Loucy (cell line): Measurements from ENCODE around the gene ZC2HC1B.

Experiments used
- H2AFZ ChIP-seq: fragments of 200-600 bp; sonication (generic); 2 replicates; pipeline ENCODE4 v1.6.0; 2016; ENCODE audit warnings: antibody characterized with exemption, mild to moderate bottlenecking, low read length, moderate library complexity
- H3F3A ChIP-seq: fragments of 200-600 bp; 2 replicates; pipeline ENCODE4 v1.6.0; 2016; ENCODE audit warnings: antibody characterized with exemption, low read depth, mild to moderate bottlenecking
- H3K27me3 ChIP-seq: fragments of 200-600 bp; sonication (generic); 2 replicates; pipeline ENCODE4 v1.6.1; 2014; ENCODE audit warnings: low read length, mild to moderate bottlenecking; ENCODE audit not compliant: insufficient read depth, poor library complexity, severe bottlenecking
- H3K36me3 ChIP-seq: fragments of 200-600 bp; sonication (generic); 2 replicates; pipeline ENCODE4 v1.6.1; 2016; ENCODE audit warnings: low read length; ENCODE audit not compliant: insufficient read depth
- H3K4me1 ChIP-seq: fragments of 200-600 bp; sonication (generic); 2 replicates; pipeline ENCODE4 v1.5.1; 2014; ENCODE audit warnings: low read length, mild to moderate bottlenecking; ENCODE audit not compliant: insufficient read depth, poor library complexity, severe bottlenecking
- H3K4me2 ChIP-seq: fragments of 200-600 bp; sonication (generic); 2 replicates; pipeline ENCODE4 v1.6.0; 2014; ENCODE audit warnings: antibody characterized with exemption, low read length, low read depth, mild to moderate bottlenecking; ENCODE audit not compliant: poor library complexity, severe bottlenecking
- H3K4me3 ChIP-seq: fragments of 200-600 bp; sonication (generic); 2 replicates; pipeline ENCODE4 v1.5.1; 2014; ENCODE audit warnings: low read length, mild to moderate bottlenecking, mixed read lengths; ENCODE audit not compliant: poor library complexity, severe bottlenecking
- H3K79me2 ChIP-seq: fragments of 200-600 bp; sonication (generic); 2 replicates; pipeline ENCODE4 v1.6.1; 2014; ENCODE audit warnings: low read length; ENCODE audit not compliant: insufficient read depth
- H3K9ac ChIP-seq: fragments of 200-600 bp; sonication (generic); 2 replicates; pipeline ENCODE4 v1.6.0; 2014; ENCODE audit warnings: mild to moderate bottlenecking, low read depth, low read length, moderate library complexity; ENCODE audit not compliant: poor library complexity, severe bottlenecking
- H3K9me2 ChIP-seq: fragments of 200-600 bp; sonication (generic); replicated peaks from 2 replicates; pipeline ENCODE4 v1.6.1; 2016; ENCODE audit warnings: low read depth, low read length, mixed read lengths
- H3K9me3 ChIP-seq: fragments of 200-600 bp; sonication (generic); 2 replicates; pipeline ENCODE4 v1.6.1; 2014; ENCODE audit warnings: mild to moderate bottlenecking, antibody characterized with exemption, low read length, low read depth; ENCODE audit not compliant: insufficient read depth
- H4K20me1 ChIP-seq: fragments of 200-600 bp; sonication (generic); 2 replicates; pipeline ENCODE4 v1.6.0; 2014; ENCODE audit warnings: antibody characterized with exemption, low read length, mild to moderate bottlenecking; ENCODE audit not compliant: insufficient read depth, poor library complexity, severe bottlenecking
- CTCF ChIP-seq: fragments of 200-600 bp; sonication (generic); conservative IDR thresholded peaks from 2 replicates; pipeline ENCODE4 v1.5.1; 2014; ENCODE audit warnings: mild to moderate bottlenecking, antibody characterized with exemption, low read length
- EZH2phosphoT487 ChIP-seq: fragments of 200-600 bp; IDR thresholded peaks from 2 replicates; pipeline ENCODE4 v1.6.1; 2018; ENCODE audit warnings: antibody characterized with exemption, mild to moderate bottlenecking, moderate library complexity, borderline replicate concordance

Gene ZC2HC1B

GRCh38 chr6:143842461-143842901 is 21.8 kb upstream of the ZC2HC1B start:
- Histone ChIP-seq H3K4me1 (peaks cover 25% of the 10 kb centered on the region), H3K36me3 (peaks cover 18% of the 10 kb centered on the region), H3K27me3 (no peaks in the 10 kb centered on the region), H3F3A (no peaks in the 10 kb centered on the region), H3K9me2 (no peaks in the 10 kb centered on the region), H3K9ac (peak overlapping the region; percentile 92), H4K20me1 (peaks cover 11% of the 10 kb centered on the region), H2AFZ (peak overlapping the region; percentile 98), H3K9me3 (no peaks in the 10 kb centered on the region), H3K79me2 (peaks cover 43% of the 10 kb centered on the region), H3K4me2 (peak overlapping the region; percentile 84), H3K4me3 (peak overlapping the region; percentile 90)
- TF ChIP-seq CTCF (no peak), EZH2phosphoT487 (no peak)

- Histone ChIP-seq H3K79me2 (peaks cover 45% of the 10 kb centered on the region), H3K27me3 (no peaks in the 10 kb centered on the region), H3K36me3 (peaks cover 23% of the 10 kb centered on the region), H2AFZ (peak within 1 kb of the TSS; percentile 98), H3K9ac (peak within 1 kb of the TSS; percentile 92), H3F3A (no peaks in the 10 kb centered on the region), H3K9me3 (no peaks in the 10 kb centered on the region), H4K20me1 (peaks cover 11% of the 10 kb centered on the region), H3K4me1 (peaks cover 25% of the 10 kb centered on the region), H3K4me2 (peak within 1 kb of the TSS; percentile 96), H3K4me3 (peak within 1 kb of the TSS; percentile 90), H3K9me2 (no peaks in the 10 kb centered on the region)
- TF ChIP-seq EZH2phosphoT487: no peak
- no peak for TF ChIP-seq CTCF
Observed at GRCh38 chr6:143842902-143843676, 21.2 kb upstream of the ZC2HC1B start, which contains the start of gene LTV1. Gene LTV1 (plus strand): TSS chr6:143843338. CDS start chr6:143843478, 140 bp downstream.

DNA sequence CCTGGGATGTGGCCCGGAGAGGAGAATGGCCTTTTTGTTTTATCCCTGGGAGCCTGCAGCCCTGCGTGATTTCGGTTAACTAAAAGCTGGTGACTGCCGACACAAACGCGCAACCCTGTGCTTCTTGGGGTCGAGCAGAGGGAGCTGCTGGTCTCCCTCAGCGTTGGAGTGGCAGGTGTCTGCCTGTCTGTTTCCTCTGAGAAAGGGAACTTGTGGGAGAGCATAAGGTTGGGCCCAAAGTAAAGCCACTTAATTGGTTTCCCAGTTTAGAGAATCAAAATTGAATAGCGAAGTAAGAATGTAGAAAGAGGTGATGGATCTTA is 20.6 kb upstream of the ZC2HC1B start:
- H3K4me3 ChIP-seq: peak overlapping the region; percentile 90
- TF ChIP-seq EZH2phosphoT487: no peak
- TF ChIP-seq CTCF: no peak
- H3F3A ChIP-seq: no peaks in the 10 kb centered on the region
- peaks cover 28% of the 10 kb centered on the region for H3K36me3 ChIP-seq
- H3K9me2 ChIP-seq: no peaks in the 10 kb centered on the region
- H4K20me1 ChIP-seq: peaks cover 11% of the 10 kb centered on the region
- H3K27me3 ChIP-seq: no peaks in the 10 kb centered on the region
- H3K9ac ChIP-seq: peak overlapping the region; percentile 92
- H2AFZ ChIP-seq: peak overlapping the region; percentile 98
- H3K9me3 ChIP-seq: no peaks in the 10 kb centered on the region
- peaks cover 25% of the 10 kb centered on the region for H3K4me1 ChIP-seq
- H3K79me2 ChIP-seq: peaks cover 45% of the 10 kb centered on the region
- H3K4me2 ChIP-seq: peak overlapping the region; percentile 96
